HG03196 (cell line): ENCODE results near the gene AURKB.
A peak's percentile ranks its signal among the peaks of the same experiment; 100 is the strongest.
"Not testable (repeated sequence)": the region's sequence is repeated elsewhere in the genome, so short reads cannot be mapped to it uniquely, and the experiment has no call there.

Source experiments
- ATAC-seq: cut with Tn5 transposase; IDR thresholded peaks from one replicate; pipeline ENCODE4 v1.9.1; 2021; ENCODE audit not compliant: unreplicated experiment

Gene AURKB

DNA sequence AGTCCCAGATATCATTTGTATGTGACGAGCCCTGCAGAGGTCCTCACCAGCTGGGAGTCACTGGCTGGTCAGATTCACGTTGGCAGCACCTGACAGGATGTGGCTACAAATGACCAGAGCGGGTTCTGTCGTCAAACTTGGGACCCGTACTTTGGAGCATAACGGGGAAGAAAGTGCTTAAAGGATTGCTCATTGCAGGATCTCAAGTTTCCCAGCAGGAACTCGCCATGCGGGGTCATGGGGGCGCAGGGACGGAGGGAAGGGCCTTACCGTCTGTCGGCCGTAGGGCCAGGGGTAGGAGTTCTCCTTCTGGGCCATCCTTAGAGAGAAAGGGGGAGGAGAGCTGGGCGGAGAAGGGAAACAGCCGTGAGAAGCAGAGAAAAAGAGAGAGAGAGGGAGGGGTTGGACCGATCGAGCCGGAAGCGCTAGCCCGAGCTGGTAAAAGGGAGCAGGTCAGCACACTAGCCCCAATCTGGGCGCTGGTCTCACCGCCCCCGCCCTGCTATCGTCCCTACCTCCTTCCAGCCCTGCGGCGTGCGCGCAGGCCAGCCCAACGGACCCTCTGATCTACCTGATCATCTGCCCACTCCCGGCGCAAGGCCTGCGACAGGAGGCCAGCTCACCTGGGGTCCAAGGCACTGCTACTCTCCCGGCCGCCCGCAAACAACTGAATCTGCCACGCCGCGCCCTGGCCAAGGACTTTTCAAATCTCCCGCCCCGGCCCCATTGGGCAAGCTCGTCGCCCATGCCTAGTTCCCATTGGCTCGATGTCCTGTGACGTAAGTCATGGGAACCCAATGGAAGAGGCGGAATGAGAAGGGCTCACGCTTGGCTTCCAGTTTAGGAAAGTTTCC, at the start of gene AURKB:
Gene AURKB (minus strand): TSS at position 669 of the 854 bp plus-strand sequence. CDS start 351 bp downstream, at position 318.
- ATAC-seq, result peak; percentile 81

- no peak for ATAC-seq
Observed at GRCh38 chr17:8257801-8258200, 47.4 kb upstream of the AURKB start.

DNA sequence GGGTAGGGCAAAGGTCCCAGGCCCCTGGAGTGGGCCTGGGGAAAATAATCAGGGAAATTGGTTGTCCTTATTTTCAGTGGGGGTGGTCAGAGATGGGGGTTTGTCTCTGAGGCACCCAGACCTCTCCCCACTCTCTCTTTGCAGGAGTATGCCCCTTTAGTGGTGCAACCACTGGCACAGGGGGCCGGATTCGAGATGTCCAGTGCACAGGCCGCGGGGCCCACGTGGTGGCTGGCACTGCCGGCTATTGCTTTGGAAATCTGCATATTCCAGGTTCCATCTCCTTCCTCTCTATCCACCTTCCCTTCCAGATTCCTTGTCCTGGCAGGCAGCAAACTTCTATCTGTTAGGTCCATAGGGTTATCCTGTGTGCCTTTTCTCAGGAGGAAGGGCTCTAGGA, 46.3 kb upstream of the AURKB start:
- ATAC-seq, result no peak

GRCh38 chr17:8256291-8256690, 45.9 kb upstream of the AURKB start:
- ATAC-seq, result no peak

DNA sequence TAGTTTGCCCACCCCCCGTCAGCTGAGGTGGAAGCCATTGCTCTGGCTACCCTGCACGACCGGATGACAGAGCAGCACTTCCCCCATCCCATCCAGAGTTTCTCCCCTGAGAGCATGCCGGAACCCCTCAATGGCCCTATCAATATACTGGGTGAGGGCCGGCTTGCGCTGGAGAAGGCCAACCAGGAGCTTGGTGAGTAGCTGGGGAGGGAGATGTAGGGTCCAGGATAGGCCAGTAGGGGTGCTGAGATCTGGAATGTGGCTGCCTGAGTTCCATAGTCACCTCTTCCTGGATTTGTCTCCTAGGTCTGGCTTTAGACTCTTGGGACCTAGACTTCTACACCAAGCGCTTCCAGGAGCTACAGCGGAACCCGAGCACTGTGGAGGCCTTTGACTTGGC, 45.1 kb upstream of the AURKB start:
- no peak for ATAC-seq

- ATAC-seq, result no peak
Observed at GRCh38 chr17:8254881-8255280, 44.5 kb upstream of the AURKB start.

DNA sequence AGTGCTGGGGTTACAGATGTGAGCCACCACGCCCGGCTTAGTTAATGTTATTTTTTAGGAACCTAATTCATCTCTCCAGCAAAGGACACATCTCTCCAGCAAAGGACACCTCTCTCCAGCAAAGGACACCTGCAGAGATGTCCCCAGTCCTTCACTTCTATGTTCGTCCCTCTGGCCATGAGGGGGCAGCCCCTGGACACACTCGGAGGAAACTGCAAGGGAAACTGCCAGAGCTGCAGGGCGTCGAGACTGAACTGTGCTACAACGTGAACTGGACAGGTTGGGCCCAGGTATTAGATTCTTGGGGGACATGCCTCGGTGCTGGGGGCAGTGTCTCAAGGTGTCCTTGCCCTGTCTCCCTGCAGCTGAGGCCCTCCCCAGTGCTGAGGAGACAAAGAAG, 43.4 kb upstream of the AURKB start:
- ATAC-seq, result no peak

GRCh38 chr17:8251411-8251810, 41.0 kb upstream of the AURKB start:
- not testable (repeated sequence) for ATAC-seq

DNA sequence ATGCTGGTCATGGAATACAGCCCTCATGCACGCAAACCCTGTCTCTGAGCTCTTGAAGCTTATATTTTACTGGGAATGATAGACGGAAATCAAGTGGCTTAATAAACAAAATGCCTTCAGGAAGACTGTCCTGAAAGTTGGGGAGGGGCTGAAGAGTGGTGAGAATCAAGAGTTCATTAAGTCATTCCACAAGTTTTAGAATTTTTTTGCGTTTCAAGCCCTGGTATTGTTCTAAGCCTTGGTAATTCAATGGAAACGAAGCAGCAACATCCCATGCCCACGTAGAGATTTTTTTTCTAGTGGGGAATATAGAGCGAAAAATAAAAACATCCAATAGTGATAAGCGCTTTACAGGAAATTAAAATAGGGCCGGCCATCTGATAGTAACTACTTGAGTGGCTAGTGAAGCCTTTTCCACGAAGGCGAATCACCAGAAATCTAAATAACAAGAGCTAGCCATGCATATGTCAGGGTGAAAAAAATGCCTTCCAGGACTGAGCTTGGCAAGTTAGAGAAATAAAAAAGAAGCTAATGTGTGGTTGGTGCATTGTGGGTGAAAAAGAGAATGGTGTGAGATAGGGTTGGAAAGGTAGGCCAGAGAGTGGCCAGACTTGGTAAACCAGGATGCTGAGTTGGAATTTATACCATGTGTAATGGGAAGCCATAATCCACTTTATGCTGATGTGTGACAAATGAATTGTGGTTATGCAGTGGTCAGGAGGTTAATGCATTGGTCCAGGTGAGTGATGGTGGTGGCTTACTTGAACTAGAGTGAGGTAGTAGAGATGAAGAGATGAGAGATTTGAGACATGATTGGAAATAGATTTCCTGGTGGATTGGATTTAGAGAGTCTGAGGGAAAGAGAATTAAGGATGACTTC, 39.5 kb upstream of the AURKB start:
- no peak for ATAC-seq

GRCh38 chr17:8248751-8249607, 38.6 kb upstream of the AURKB start, which contains the start of gene PFAS:
Gene PFAS (plus strand): TSS chr17:8249289. CDS start chr17:8253938, 4,649 bp downstream.
- ATAC-seq, result peak; percentile 48

- no peak for ATAC-seq
Observed at GRCh38 chr17:8244768-8245167, 34.4 kb upstream of the AURKB start.

DNA sequence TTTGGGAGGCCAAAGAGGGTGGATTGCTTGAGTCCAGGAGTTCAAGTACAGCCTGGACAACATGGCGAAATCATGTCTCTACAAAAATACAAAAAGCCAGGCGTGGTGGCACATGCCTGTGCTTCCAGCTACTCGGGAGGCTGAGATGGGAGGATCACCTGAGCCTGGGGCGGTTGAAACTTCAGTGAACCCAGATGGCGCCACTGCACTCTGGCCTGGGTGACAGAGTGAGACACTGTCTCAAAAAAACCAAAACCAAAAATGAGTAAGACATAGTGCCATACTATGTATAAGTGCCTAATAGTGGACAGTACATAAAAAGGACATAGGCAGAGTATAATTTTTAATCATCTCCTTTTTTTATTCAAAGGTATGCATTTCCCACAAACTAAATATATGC, 33.5 kb upstream of the AURKB start:
- no peak for ATAC-seq

- ATAC-seq, result no peak
Observed at GRCh38 chr17:8237886-8238285, 27.5 kb upstream of the AURKB start.

DNA sequence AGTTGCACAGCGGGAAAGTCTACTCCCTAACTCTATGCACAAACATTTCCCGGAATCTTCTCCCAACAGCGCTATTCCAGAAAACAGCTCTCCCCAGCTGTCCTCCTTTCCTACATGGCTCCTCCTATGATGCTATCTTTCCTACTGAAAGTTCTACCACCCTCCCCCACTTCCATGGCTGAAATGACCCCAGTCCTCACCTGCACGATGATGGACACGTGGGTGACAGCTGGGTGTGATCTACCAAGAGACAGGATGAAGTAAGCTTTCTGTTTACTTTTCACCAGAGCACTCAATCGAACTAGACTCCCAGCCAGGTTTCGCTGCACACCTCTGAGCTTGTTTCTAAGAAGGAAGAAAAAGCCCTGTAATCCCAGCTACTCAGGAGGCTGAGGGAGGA, 26.8 kb upstream of the AURKB start:
- ATAC-seq, result no peak

- no peak for ATAC-seq
Observed at GRCh38 chr17:8235676-8236075, 25.3 kb upstream of the AURKB start.

DNA sequence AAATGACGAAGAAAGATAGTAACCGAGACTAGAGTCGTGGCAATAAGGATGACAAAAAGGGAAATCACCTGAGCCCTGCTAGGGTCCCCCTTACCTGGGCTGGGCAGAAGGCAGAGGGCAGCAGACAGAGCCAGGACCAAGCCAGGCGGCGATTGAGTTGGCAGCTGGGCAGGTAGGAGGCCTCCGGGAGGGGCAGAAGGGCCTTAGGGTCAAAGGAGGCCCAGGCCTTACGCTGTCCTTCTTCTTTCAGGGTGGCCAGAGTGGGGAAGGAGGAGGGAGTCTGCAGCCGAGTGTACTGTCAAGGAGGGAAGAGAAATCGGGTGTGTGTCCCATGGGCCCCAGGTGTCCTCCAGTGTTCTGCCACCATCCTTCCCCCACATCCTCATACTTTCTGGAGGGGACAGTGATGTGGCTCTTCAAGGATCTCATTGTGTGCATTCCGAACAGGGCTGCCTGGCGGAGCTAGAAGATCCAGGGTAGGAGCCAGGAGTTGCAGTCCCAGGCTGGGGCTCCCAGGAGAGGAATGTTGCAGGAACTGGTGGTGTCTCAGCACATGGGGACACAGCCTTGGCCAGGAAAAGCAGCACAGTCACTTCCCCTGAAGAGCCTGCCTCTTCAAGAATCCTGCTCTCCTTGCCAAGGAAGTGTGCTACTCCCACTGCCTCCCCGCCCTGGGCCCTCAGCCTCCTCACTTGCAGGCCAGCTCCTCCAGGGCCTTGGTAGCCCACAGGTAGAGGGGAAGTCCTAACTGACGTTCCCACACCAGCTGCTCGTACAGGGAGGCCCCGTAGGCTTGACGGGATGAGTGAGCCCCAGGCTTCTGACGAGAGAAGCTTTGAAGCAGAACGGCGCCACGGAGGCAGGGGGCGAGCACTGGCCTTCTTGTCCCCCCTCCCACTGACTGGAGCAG, 24.2 kb upstream of the AURKB start:
- no peak for ATAC-seq

DNA sequence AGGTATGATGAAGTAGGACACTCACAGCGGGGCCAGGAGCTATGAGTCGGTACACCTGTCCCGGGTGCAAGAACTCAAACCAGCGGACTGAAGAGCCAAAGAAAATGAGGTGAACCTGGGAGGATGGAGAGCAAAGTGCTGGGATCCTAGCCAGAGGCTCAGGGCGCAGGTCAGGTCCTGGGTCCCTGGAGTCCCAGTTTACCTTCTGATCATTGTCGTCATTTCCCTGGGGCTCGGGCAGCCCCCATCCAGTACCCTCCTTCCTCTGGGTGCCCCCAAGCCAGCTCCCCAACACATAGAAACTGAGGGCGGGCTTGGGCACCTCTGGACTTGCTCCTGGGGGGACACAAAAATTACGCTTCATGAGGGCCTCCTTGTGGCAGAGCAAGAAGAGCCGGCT, 21.3 kb upstream of the AURKB start:
- ATAC-seq, result no peak

DNA sequence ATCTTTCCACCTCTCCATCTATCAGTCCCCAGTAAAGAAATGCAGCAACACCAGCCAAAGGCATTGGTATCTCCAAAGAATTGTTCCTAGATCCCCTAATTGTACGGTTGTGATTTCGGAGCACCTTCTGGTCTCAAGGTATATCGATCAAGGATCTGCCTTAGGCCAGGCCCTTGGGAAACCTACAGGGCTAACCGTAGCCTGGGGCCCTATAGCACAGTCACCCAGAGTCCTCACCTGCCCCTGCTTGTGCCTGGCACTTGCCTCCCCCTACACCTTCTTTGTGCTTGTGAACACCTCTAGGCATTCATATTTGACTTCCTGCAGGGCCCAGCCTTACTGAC, 16.8 kb upstream of the AURKB start:
- no peak for ATAC-seq

GRCh38 chr17:8226536-8227237, 16.3 kb upstream of the AURKB start:
- ATAC-seq, result no peak
